H4 (cell line): Measurements from ENCODE around the gene MORC2. TPM values are rescaled to one million over a fixed set of nuclear protein-coding genes. Genes with fewer than 3 reads are reported as not detected.

ENCODE experiments used
- total RNA-seq: library from RNA; depleted of rRNA; stranded (reverse); fragments of >200 nt; shearing (Covaris generic); gene quantifications from 2 replicates; pipeline ENCODE4 v1.2.3, GENCODE V29; 2014; rRNA removed

Gene MORC2
- total RNA-seq, 1 experiment from 2014 or later, result 10.8 TPM

Other genes starting within 250 kb of the MORC2 start
- 35.8 and 38.2 TPM in 2 replicates for gene TUG1, start 491 bp upstream of the MORC2 start, total RNA-seq
- gene SMTN, start 112.5 kb upstream of the MORC2 start, total RNA-seq, result 13.9 and 20.9 TPM in 2 replicates
- gene SELENOM, start 138.8 kb upstream of the MORC2 start, total RNA-seq, result 2.3 and 10.0 TPM in 2 replicates
- 0.45 and 0.79 TPM in 2 replicates for gene INPP5J, start 154.2 kb upstream of the MORC2 start, total RNA-seq
- gene PLA2G3, start 171.7 kb upstream of the MORC2 start, total RNA-seq, result not detected in 2 replicates
- gene RNF185, start 191.4 kb upstream of the MORC2 start, total RNA-seq, result 16.5 and 17.7 TPM in 2 replicates
- 3.8 and 4.9 TPM in 2 replicates for gene LIMK2, start 243.5 kb upstream of the MORC2 start, total RNA-seq